HG03066 (cell line): ENCODE measurements around the gene NRF1.
A peak's percentile ranks its signal among the peaks of the same experiment; 100 is the strongest.
"Not testable (repeated sequence)": the region's sequence is repeated elsewhere in the genome, so short reads cannot be mapped to it uniquely, and the experiment has no call there.

Experiments
- ATAC-seq: cut with Tn5 transposase; IDR thresholded peaks from one replicate; pipeline ENCODE4 v1.9.1; 2021; ENCODE audit warnings: low read depth; ENCODE audit not compliant: unreplicated experiment

Gene NRF1

DNA sequence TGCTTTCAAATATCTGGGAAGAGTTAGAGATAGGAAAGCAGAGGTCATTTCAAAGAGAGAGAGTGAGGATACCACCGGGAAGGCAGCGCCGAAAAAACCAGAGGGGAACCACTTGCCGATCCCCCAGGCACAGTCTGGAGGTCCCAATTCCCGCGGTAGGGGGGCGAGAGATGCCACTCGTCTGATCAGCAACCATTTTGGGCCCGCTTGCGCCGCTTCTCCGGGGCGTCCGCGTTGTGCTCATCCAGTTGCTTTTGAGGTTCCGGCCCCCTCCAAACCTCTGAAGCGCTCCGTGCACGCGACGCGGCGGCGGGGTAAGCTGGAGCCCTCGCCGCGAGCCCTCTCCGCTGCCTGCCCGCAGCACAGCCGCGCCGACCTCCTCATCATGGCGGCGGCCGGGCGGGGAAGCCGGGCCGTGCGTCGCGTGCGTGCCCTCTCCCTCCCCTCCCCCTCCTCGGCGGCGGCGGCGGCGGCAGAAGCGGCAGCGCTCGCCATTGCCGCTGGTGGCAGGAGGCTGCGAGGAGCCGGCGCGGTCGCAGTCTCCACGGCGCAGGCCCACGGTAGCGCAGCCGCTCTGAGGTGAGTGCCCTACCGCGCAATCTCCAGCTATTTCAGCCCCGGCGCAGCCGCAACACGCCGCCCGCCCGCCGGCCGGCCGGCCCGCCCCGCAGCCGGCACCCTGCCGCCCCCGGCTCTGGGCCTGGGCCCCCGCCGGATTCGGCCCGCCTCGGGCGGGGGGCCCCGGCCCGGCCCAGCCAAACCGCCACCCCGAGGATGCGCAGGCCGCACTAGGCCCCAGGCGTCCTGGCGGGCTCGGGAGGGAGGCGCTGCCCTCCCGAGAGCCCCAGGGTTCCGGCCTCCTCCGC lies at the start of gene NRF1:
Gene NRF1, plus strand, starts transcription at position 475 of the 866 bp plus-strand sequence. CDS start 45,632 bp downstream, outside the sequence.
- peak; percentile 70 for ATAC-seq

DNA sequence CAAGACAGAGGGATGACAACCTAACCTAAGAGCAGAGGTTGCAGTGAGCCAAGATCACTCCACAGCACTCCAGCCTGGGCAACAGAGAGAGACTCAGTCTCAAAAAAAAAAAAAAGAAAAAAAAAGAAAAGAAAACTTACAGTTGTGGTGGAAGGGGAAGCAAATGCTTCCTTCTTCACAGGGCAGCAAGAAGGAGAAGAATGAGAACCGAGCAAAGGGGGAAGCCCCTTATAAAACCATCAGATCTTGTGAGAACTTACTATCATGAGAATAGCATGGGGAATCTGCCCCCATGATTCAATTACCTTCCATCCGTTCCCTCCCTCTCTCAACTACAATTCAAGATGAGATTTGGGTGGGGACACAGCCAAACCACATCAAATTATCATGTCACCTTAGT lies 45.2 kb upstream of the NRF1 start:
- ATAC-seq: not testable (repeated sequence)

DNA sequence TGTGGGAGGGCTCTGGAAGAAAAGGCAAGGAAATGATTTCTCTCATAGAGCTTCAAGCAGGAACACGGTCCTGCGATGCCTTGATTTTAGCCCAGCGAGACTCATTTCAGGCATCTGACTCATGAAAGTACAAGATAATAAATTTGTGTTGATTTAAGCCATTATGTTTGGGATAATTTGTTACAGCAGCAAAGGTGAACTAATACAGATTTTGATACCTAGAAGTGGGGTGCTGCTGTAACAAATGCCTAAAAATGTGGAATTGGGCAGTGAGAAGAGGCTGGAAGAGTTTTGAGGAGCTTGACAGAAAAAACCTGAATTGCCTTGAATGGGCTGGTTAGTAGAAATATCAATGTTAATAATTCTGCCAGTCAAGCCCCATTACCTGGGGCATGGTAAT lies 44.1 kb upstream of the NRF1 start:
- ATAC-seq: no peak

DNA sequence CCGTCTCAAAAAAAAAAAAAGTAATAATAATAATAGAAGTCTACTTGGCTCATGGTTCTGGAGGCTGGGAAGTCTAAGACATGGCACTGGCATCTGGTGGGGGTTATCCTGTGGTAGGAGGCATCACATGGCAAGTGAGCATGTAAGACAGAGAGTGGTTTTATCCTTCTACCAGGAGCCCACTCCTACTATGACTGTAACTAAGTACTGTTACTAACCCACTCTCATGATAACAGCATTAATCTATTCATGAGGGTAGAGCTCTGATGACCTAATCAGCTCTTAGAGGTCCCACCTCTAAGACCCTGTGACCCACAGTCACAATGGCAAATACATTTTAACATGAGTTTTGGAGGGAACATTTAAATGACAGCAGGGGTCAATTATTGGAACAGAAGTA lies 43.3 kb upstream of the NRF1 start:
- ATAC-seq: no peak

DNA sequence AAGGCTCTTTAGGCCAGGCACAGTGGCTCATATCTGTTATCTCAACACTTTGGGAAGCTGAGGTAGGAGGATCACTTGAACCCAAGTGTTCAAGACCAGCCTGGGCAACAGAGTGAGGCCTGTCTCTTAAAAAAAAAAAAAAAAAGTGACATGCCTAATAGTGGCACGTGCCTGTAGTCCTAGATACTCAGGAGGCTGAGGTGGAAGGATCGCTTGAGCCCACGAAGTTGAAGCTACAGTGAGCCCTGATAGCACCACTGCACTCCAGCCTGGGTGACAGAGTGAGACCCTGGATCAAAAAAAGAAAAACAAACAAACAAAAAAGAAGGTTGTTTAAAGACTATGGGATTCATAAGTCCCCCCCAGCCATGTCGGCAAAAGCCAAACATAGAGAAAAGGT lies 42.2 kb upstream of the NRF1 start:
- ATAC-seq: no peak

DNA sequence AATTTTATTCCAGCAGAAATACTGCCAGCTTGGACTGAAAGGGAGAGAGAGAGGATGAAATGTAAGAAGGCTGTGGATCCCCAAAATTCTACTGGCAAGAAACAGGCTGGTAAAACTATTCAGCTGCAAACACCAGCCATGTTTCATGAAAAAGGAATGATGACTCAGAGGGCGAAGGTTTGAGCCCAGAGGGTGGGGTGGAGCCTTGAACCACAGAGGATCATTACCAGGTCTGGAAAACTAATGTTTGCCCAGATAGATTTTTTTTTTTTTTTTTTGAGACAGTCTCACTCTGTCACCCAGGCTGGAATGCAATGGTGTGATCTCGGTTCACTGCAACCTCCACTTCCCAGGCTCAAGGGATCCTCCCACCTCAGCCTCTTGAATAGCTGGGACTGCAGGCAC lies 41.7 kb upstream of the NRF1 start:
- no peak for ATAC-seq

DNA sequence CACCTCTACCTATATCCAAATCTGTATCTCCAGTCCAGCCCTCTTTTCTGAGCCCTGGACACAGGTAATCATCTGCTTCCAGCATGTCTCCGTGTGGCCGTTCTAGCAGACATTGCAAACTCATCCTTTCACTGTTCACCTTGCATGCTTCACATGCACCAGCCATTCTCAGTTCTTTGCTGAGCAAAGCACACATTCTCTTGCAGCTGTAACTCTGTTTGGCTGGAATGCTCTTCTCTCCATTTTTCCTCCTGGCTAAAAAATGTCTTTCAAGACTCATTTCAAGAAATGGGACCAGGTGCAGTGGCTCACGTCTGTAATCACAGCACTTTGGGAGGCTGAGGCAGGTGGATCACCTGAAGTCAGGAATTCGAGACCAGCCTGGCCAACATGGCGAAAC lies 40.3 kb upstream of the NRF1 start:
- no peak for ATAC-seq

DNA sequence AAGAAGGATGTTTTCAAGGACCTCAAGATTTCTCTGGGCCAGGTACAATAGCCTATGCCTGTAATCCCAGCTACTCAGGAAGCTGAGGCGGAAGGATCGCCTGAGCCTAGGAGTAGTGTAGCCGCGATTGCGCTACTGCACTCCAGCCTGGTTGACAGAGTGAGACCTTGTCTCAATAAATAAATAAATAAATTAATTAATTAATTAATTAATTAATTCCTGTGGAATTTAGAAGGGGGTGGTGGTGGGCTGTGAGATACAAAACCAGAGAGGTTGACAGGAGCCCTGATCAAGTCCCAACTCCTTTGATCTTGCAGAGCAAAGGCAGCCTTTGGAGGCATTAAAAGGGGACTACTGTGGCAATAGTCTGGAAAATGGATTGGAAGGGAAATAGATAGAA lies 39.3 kb upstream of the NRF1 start:
- no peak for ATAC-seq

DNA sequence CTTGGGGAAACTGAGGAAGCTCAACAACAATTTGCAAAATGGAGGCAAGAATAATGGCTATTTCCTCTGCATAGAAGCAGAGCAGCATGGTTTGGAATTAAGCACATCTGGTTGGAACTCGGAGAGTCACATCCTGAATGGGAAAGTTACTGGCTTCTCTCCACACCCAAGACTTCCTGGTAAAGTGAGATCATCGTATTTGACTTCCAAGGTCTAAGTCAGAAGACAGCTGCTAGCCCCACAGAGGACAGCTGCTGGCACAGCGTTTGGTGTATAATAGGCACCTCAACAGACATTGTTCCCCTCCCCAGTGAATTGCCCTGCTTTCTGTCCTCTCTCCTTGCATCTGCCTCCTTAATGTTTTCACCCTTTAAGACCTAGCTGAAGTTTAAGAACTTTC lies 37.0 kb upstream of the NRF1 start:
- no peak for ATAC-seq

DNA sequence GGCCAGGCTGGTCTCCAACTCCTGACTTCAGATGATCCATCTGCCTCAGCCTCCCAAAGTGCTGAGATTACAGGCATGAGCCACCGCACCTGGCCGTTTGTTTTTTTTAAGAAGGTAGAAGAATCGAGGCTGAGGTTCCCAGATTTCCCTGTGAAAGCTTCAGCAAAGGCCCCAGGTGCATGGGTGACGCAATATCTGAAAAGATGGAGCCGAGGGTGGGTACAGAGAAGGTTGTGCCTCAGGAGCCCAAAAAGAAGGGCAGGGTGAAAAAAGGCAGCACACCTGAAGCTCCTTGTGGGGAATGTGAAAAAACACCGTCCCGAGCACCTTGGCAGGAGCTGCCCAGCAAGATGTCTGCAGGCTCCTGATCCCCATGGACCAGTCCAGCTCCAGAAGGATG lies 35.8 kb upstream of the NRF1 start:
- no peak for ATAC-seq

DNA sequence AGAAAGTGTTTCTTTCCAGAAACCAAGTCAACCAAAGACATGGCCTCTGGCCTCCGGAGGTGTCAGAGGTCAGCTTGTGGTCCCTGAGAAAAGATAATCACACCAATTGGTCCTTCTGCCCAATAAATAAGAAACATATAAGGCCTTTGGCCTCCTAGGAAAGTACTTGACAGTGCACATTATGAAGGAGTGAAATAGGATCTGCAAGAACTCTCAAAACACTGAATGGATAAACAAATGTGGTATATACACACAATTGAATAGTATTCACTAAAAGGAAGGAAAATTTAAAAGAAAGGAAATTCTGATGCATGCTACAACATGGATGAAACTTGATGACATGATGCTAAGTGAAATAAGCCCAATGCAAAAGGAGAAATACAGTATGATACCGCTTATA lies 35.4 kb upstream of the NRF1 start:
- ATAC-seq: no peak

DNA sequence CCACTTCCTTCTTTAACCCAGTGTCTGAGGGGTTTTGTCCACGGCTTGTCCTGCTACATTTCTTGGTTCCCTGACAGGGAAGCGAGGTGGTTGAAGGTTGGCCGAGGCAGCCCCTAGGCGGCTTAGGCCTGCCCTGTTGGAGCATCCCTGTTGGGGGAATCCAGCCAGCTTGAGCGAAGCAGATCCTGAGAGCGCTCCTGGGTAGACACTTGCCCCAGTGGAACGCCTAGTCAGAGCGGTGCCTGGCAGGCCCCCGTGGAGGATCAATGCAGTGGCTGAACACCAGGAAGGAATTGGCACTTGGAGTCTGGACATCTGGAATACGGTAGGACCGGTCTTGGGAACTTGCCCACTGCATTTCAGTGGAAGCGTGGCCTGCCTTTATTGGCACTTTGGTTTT lies 32.7 kb upstream of the NRF1 start:
- ATAC-seq: no peak

DNA sequence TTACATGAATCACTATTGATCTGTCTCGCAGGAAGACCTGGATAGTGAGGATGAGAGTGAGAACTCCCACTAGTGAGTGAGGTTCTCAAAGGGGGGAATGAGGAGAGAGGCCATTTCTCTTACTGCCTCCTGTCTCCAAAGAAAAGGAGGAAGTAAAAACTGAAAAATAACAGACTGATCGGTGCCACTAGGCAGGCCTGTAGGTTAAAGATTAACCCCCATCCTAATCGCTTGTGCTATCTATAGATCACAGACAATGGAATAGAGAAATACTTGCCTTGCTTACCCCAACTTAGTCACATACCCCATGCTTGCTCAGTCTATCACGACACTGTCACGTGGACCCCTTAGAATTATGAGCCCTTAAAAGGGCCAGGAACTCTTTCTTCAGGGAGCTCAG lies 25.3 kb upstream of the NRF1 start:
- not testable (repeated sequence) for ATAC-seq

DNA sequence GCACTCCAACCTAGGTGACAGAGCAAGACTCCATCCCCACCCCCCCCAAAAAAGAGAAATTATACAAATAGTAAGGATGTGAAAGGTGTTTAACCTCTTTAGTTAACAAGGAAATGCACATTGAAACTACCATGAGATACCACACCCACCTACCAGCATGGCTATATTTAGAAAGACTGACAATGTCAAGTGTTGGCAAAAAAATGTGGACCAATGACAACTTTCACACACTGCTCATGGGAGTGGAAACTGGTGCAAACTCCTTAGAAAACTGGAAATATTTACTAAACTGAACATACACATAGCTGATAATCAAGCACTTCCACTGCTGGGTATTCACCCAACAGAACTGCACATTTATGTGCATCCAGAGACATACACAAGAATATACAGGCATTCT lies 23.3 kb upstream of the NRF1 start:
- ATAC-seq: no peak

DNA sequence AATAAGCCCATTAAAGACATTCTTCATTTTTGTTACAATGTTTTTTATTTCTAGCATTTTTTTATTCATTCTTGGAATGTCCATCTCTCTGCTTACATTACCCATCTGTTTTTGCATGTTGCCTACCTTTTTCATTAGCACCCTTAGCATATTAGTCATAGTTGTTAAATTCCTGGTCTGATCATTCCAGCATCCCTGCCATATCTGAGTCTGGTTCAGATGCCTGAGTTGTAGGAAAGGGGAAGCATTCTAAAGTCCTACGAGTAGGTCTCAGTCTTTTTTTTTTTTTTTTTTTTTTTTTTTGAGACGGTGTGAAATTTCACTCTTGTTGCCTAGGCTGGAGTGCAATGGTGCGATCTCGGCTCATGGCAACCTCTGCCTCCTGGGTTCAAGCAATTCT lies 19.7 kb upstream of the NRF1 start:
- ATAC-seq: no peak

DNA sequence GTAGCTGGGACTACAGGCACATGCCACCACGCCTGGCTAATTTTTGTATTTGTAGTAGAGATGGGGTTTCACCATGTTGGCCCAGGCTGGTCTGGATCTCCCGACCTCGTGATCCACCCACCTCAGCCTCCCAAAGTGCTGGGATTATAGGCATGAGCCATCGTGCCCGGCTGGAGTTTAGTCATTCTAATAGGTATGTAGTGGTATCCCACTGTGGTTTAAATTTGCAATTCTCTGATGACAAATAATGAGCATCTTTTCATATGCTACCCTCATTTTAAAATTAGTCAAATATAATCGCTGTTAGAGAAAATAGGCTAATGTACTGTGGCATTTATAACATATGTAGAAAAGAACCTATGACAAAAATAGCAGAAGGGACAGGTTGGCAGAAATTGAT lies 15.1 kb upstream of the NRF1 start:
- ATAC-seq: not testable (repeated sequence)

DNA sequence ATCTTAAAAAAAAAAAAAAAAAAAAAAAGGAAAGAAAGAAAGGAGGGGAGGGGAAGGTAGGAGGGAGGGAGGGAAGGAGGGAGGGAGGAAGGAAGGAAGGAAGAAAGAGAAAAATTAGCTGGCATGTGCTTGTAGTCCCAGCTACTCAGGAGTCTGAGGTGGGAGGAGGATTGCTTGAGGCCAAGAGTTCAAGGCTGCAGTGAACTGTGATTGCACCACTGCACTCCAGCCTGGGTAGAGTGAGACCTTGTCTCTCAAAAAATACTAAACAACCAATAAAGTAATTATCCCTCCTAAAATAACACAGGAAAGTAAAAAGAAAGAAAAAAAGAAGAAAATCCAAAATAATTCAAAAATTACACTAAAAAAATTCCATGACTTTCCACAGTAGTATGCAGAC lies 13.8 kb upstream of the NRF1 start:
- no peak for ATAC-seq

DNA sequence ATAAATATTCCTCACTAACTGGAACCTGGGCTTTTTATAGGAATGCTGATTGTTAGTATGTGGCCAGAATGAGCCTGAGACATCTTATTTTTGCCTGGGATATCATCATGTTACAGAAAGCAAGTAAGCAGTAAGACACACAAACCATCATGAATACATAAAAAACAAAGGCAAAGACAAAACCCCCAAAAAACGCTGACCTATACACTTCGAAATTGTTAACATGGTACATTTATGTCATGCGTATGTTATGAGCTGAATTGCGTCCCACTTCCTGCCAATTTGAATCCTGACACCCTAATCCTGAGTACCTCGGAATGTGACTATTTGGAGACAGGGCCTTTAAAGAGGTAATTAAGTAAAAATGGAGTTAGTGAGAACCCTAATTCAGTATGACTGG lies 12.3 kb upstream of the NRF1 start:
- ATAC-seq: no peak

DNA sequence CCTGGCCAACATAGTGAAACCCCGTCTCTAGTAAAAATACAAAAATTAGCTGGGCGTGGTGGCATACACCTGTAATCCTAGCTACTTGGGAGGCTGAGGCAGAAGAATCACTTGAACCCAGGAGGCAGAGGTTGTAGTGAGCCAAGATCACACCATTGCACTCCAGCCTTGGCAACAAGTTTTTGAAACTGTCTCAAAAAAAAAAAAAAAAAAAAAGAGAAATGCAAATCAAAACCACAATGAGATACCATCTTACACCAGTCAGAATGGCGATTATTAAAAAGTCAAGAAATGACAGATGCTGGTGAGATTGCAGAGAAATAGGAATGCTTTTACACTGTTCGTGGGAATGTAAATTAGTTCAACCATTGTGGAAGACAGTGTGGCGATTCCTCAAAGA lies 7.9 kb upstream of the NRF1 start:
- ATAC-seq: not testable (repeated sequence)

DNA sequence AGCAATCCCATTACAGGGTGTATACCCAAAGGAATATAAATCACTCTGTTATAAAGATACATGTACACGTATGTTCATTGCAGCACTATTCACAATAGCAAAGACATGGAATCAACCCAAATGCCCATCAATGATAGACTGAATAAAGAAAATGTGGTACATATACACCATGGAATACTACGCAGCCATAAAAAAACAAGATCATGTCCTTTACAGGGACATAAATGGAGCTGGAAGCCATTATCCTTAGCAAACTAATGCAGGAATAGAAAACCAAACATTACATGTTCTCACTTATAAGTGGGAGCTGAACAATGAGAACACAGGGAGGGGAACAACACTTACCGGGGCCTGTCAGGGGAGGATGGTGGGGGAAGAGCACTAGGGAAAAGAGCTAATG lies 7.5 kb upstream of the NRF1 start:
- not testable (repeated sequence) for ATAC-seq

DNA sequence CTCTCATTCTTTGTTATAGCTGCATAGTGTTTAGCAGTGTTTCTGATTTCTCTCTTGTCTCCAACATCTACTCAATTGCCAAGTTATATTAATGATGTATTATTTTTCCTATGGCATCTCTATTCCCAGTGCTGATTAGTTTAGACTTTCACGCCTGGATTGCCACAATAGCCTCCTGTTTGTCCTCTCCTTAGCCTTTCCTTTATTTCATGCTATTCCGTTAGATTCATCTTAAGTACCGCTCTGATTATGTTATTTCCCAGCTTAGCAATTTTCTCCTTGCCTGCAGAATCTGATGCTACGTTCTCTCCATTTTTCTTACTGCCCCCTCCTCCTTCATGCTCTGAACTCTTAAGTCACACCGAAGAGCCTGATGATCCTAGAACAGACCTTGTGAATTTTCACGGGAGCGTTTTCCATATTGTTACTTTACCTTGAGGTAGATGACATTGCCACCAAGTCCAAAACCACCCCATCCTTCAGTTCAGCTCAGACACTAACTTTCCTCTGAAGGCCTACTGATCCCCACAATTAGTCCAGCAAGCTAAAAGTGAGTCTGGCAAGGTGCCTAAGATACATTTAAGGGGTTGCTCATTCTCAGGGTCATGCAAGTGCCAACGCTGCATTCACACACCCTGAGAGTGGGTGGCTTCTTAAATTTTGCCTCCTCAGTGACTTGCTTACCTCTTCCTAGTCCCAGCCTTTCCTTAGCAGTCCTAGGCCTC lies 6.6 kb upstream of the NRF1 start:
- ATAC-seq: no peak
